Measurements from ENCODE around the gene TLN1. TPM values are rescaled to one million over a fixed set of nuclear protein-coding genes. Genes with fewer than 3 reads are reported as not detected.

TLN1 gene
- total and polyA plus RNA-seq, 2 of the 8 experiments (the other 6 are each of a cell fraction or from before 2014, with no cell fraction given): 28.1 to 90.1 TPM

GRCh38 chr9:35687306-35687705, 44.7 kb downstream of the TLN1 start:
- H2BK120ac ChIP-seq (replicated peaks; ENCODE audit: low read depth, low read length): no peak overlapping the region
- H2BK12ac ChIP-seq (ENCODE audit: low read depth, low read length): no peak overlapping the region
- DNase-seq (ENCODE audit: low read depth in 1 of 2, low spot score in 2 of 2): no peak
- no peak overlapping the region for H4K8ac ChIP-seq (ENCODE audit: extremely low read depth, insufficient read depth, low read length)
- no peak overlapping the region for H3K27ac ChIP-seq (ENCODE audit: low read depth, low read length)
- no peak overlapping the region for H3K9ac ChIP-seq (replicated peaks in 1 of 4; ENCODE audit: extremely low read depth in 1 of 4, low read depth in 3 of 4, low read length in 3 of 4)
- ChIA-PET POLR2A (ENCODE audit: partially characterized antibody) (interaction anchor here (0.9 to 14.9 kb wide), 8 partner anchors 6 to 70 kb away, joined by 3 to 158 read pairs (median 40); partner anchors contain the start of genes ARHGEF39, CA9, CREB3 and TLN1), CTCF (ENCODE audit: partially characterized antibody) (interaction anchor here (2.3 to 14.1 kb wide), 3 partner anchors 10 to 40 kb away, joined by 16 to 347 read pairs (median 29); partner anchors contain the start of genes ARHGEF39, CCDC107 and RMRP)
- H3K18ac ChIP-seq (ENCODE audit: extremely low read depth, low read length): no peak overlapping the region
- H4K20me1 ChIP-seq (replicated peaks in 1 of 2; ENCODE audit: control insufficient read depth in 1 of 2, insufficient read depth in 2 of 2, low read length in 2 of 2): peaks cover 9% of the 10 kb centered on the region in 2 experiments
- H3K56ac ChIP-seq (replicated peaks; ENCODE audit: insufficient read length, low read depth, low read length): no peak overlapping the region
- no peak overlapping the region for H3K14ac ChIP-seq (ENCODE audit: insufficient read length)
- no peak for TF ChIP-seq POU5F1 (IDR thresholded peaks at IDR 0.05; ENCODE audit: low read depth, low read length)
- no peak for TF ChIP-seq E2F6 (IDR thresholded peaks at IDR 0.05)
- TF ChIP-seq KDM1A (IDR thresholded peaks at IDR 0.05; ENCODE audit: borderline replicate concordance, low read length): no peak
- no peak for TF ChIP-seq SUZ12 (IDR thresholded peaks at IDR 0.05; ENCODE audit: low read length)
- WGBS, 2 experiments (ENCODE audit: extremely low coverage in 1 of 2, insufficient coverage in 1 of 2, insufficient read length in 1 of 2, insufficient replicate concordance in 2 of 2, low coverage in 1 of 2, low lambda C conversion rate in 2 of 2, missing lambda C conversion rate in 1 of 2): 69% methylated on average over 2 of the region's 2 CpGs; no CpG with 5 or more reads in 1 of the 2 experiments
- H3K4ac ChIP-seq (replicated peaks; ENCODE audit: insufficient read length, low read depth, low read length): no peak overlapping the region
- no peak overlapping the region for H3K4me3 ChIP-seq (ENCODE audit: extremely low read depth in 1 of 4, insufficient read depth in 2 of 4, low read depth in 3 of 4, low read length in 4 of 4)
- H4K91ac ChIP-seq (replicated peaks; ENCODE audit: insufficient read length, low read length): no peak overlapping the region
- peaks cover 2% of the 10 kb centered on the region; the same call in 1 of the 2 replicates for H3K79me1 ChIP-seq (ENCODE audit: low read depth, low read length)
- no peak overlapping the region for H2AFZ ChIP-seq (ENCODE audit: low read length)
- no peak overlapping the region for H4K5ac ChIP-seq (ENCODE audit: insufficient read length, low read depth, low read length)
- no peak overlapping the region for H3K23ac ChIP-seq (ENCODE audit: insufficient read length)
- no peaks in the 10 kb centered on the region for H3K9me3 ChIP-seq (ENCODE audit: insufficient read depth in 2 of 2, low read depth in 1 of 2, low read length in 1 of 2)
- H3K27me3 ChIP-seq (replicated peaks in 1 of 4; ENCODE audit: control insufficient read depth in 3 of 4, extremely low read depth in 1 of 4, insufficient read depth in 3 of 4, low read length in 3 of 4): no peaks in the 10 kb centered on the region
- peaks cover 6 to 15% (median 8%) of the 10 kb centered on the region in 4 experiments; a peak in 6 of 7 replicates for H3K4me1 ChIP-seq (replicated peaks in 1 of 4; ENCODE audit: control insufficient read depth in 3 of 4, insufficient read depth in 4 of 4, low read length in 3 of 4)
- no peak overlapping the region for H2BK20ac ChIP-seq (ENCODE audit: low read length)
- H2BK15ac ChIP-seq (ENCODE audit: low read length): no peak overlapping the region
- no peak overlapping the region for H2BK5ac ChIP-seq (ENCODE audit: low read depth, low read length)
- peaks cover 0 to 21% of the 10 kb centered on the region in 2 experiments; a peak in 2 of 4 replicates for H3K79me2 ChIP-seq (ENCODE audit: control insufficient read depth in 1 of 2, insufficient read depth in 2 of 2, low read length in 2 of 2)
- no peak overlapping the region for H2AK5ac ChIP-seq (ENCODE audit: low read depth, low read length)
- H3K4me2 ChIP-seq (ENCODE audit: insufficient read depth in 1 of 2, low read depth in 2 of 2, low read length in 2 of 2): no peak overlapping the region
- peaks cover 14 to 41% (median 32%) of the 10 kb centered on the region in 4 experiments for H3K36me3 ChIP-seq (ENCODE audit: control insufficient read depth in 2 of 4, insufficient read depth in 4 of 4, low read length in 3 of 4)
- FAIRE-seq: no peak
- peaks cover 12% of the 10 kb centered on the region for H3K23me2 ChIP-seq (ENCODE audit: low read depth, low read length)
